B cell (primary cell): ENCODE data around the gene XYLT2. TPM values are rescaled to one million over a fixed set of nuclear protein-coding genes. Genes with fewer than 3 reads are reported as not detected.

ENCODE experiments used
- ATAC-seq: fragments of 200-7000 bp; cut with Tn5 transposase; one replicate; pipeline ENCODE4 v1.10.0; 2021; ENCODE audit warnings: low read depth, mild to moderate bottlenecking, moderate number of reproducible peaks, moderate library complexity
- CTCF ChIA-PET: fragments of 350-600 bp; sonication (Branson Sonifier 250); formaldehyde crosslinking; loops from one replicate; lab custom pipeline; 2021; ENCODE audit warnings: antibody characterized with exemption, inconsistent platforms; lab: Charles Lee
- POLR2A ChIA-PET: fragments of 350-600 bp; sonication (Branson Sonifier 250); formaldehyde crosslinking; loops from one replicate; lab custom pipeline; 2021; ENCODE audit warnings: antibody characterized with exemption; lab: Charles Lee
- DNase-seq: peaks from one replicate; pipeline ENCODE4 v3.0.0; 2013
- H2AFZ ChIP-seq: 2 replicates; pipeline ENCODE4 v1.6.1; 2012; ENCODE audit warnings: mild to moderate bottlenecking, low read depth, low read length; ENCODE audit not compliant: insufficient read depth, poor library complexity, severe bottlenecking
- H3K27ac ChIP-seq, 2 donors: 1 replicate in 1 of 2; 2 replicates in 1 of 2; pipeline ENCODE4 v1.5.1; 2012 to 2013; ENCODE audit warnings: low read length in 2 of 2, mild to moderate bottlenecking in 2 of 2, moderate library complexity in 1 of 2
- H3K27me3 ChIP-seq, 4 experiments: fragments of 200-600 bp in 1 of 4; sonication (generic) in 1 of 4; replicated peaks in 1 of 4; 1 replicate in 2 of 4; 2 replicates in 2 of 4; pipeline versions ENCODE4 v1.6.1 to v1.7.0; 2013 to 2016; ENCODE audit warnings: low read length in 3 of 4, mild to moderate bottlenecking in 2 of 4, mixed read lengths in 1 of 4, moderate library complexity in 1 of 4; ENCODE audit not compliant: insufficient read depth in 4 of 4, control insufficient read depth in 3 of 4; ENCODE audit errors: control extremely low read depth in 1 of 4
- H3K36me3 ChIP-seq, 2 experiments: replicated peaks in 1 of 2; 1 replicate in 1 of 2; 2 replicates in 1 of 2; pipeline versions ENCODE4 v1.6.1 to v1.7.1; 2013; ENCODE audit warnings: low read length in 1 of 2; ENCODE audit not compliant: insufficient read depth in 2 of 2, control insufficient read depth in 1 of 2; ENCODE audit errors: control extremely low read depth in 1 of 2, extremely low read depth in 1 of 2
- H3K4me1 ChIP-seq, 2 donors: fragments of 200-600 bp in 1 of 2; sonication (generic) in 1 of 2; 1 replicate in 1 of 2; 2 replicates in 1 of 2; pipeline versions ENCODE4 v1.5.1 to v1.6.1; 2013 to 2017; ENCODE audit warnings: low read length in 2 of 2; ENCODE audit not compliant: control insufficient read depth in 2 of 2, insufficient read depth in 2 of 2
- H3K4me2 ChIP-seq: replicated peaks from 2 replicates; pipeline ENCODE3; 2012; ENCODE audit warnings: mild to moderate bottlenecking, low read depth, low read length; ENCODE audit not compliant: poor library complexity, severe bottlenecking
- H3K4me3 ChIP-seq, 5 experiments: fragments of 200-600 bp in 1 of 5; sonication (generic) in 1 of 5; 1 replicate in 3 of 5; 2 replicates in 2 of 5; pipeline versions ENCODE4 v1.5.1 to v1.7.0; 2011 to 2016; ENCODE audit warnings: low read length in 4 of 5, mild to moderate bottlenecking in 4 of 5, low read depth in 2 of 5, control low read depth in 1 of 5, moderate library complexity in 1 of 5; ENCODE audit not compliant: insufficient read depth in 1 of 5; ENCODE audit errors: control extremely low read depth in 1 of 5, extremely low read depth in 1 of 5
- H3K79me2 ChIP-seq: fragments of 200-600 bp; sonication (generic); one replicate; pipeline ENCODE4 v1.6.0; 2016; ENCODE audit warnings: low read length; ENCODE audit not compliant: control insufficient read depth, insufficient read depth
- H3K9ac ChIP-seq: fragments of 200-600 bp; sonication (generic); 2 replicates; pipeline ENCODE4 v1.6.1; 2017; ENCODE audit warnings: mild to moderate bottlenecking, low read length, moderate library complexity
- H3K9me3 ChIP-seq, 3 donors: one replicate each; pipeline versions ENCODE4 v1.6.1 to v1.7.1; 2013; ENCODE audit warnings: low read length in 2 of 3; ENCODE audit not compliant: control insufficient read depth in 2 of 3, insufficient read depth in 1 of 3; ENCODE audit errors: control extremely low read depth in 1 of 3
- H4K20me1 ChIP-seq: 2 replicates; pipeline ENCODE4 v1.6.0; 2012; ENCODE audit warnings: mild to moderate bottlenecking, low read length; ENCODE audit not compliant: insufficient read depth, control insufficient read depth, poor library complexity, severe bottlenecking
- H3K27ac Mint-ChIP-seq: one replicate; pipeline ENCODE4 v1.8.0; 2021; ENCODE audit warnings: mixed read lengths
- H3K27me3 Mint-ChIP-seq: one replicate; pipeline ENCODE4 v1.8.0; 2021; ENCODE audit warnings: mixed read lengths
- H3K4me1 Mint-ChIP-seq: one replicate; pipeline ENCODE4 v1.8.0; 2021; ENCODE audit warnings: mixed read lengths
- H3K4me3 Mint-ChIP-seq: one replicate; pipeline ENCODE4 v1.8.0; 2021; ENCODE audit warnings: mixed read lengths
- H3K9me3 Mint-ChIP-seq: one replicate; pipeline ENCODE4 v1.8.0; 2022; ENCODE audit warnings: mixed read lengths; ENCODE audit not compliant: insufficient read depth
- CTCF ChIP-seq: fragments of 200-600 bp; IDR thresholded peaks from one replicate; pipeline ENCODE4 v1.8.0; 2022; ENCODE audit warnings: antibody characterized with exemption, mild to moderate bottlenecking
- EZH2 ChIP-seq: IDR thresholded peaks from 2 replicates; pipeline ENCODE4 v1.6.1; 2012; ENCODE audit warnings: borderline replicate concordance, low read depth, mild to moderate bottlenecking, moderate library complexity, low read length; ENCODE audit not compliant: insufficient read depth, poor library complexity, severe bottlenecking
- WGBS: methylation state at CpG from one replicate; pipeline ENCODE4 v1.1.5; 2013; ENCODE audit warnings: missing lambda C conversion rate; ENCODE audit not compliant: insufficient coverage; 5-methylcytosine and 5-hydroxymethylcytosine counted together
- intact Hi-C: fragments of 100-400 bp; cut with micrococcal nuclease; formaldehyde crosslinking; loops from one replicate; pipeline ENCODE4 v1.10.0; 2022
- polyA plus RNA-seq: library from polyadenylated mRNA; depleted of rRNA; stranded (reverse); fragments of >200 nt; gene quantifications from 2 replicates; pipeline ENCODE4 v1.2.3, GENCODE V29; 2012
- small RNA-seq: library from RNA; depleted of rRNA; stranded (forward); fragments of <200 nt; gene quantifications from one replicate; pipeline ENCODE3, GENCODE V24; 2012; ENCODE audit warnings: low replicate concordance, low read depth; ENCODE audit not compliant: insufficient read length
- total RNA-seq, 2 donors: library from RNA; stranded (reverse); fragments of 120-200 nt in 1 of 2; gene quantifications; 1 replicate in 1 of 2; 2 replicates in 1 of 2; pipeline versions ENCODE4 v1.2.3 to v1.2.4, GENCODE V29; 2013 to 2022

XYLT2 gene
- total and polyA plus RNA-seq, 2 donors (not counting 1 experiment from before 2014, with no cell fraction given), result 21.5 to 29.9 TPM

GRCh38 chr17:50407921-50408320 lies 62.0 kb downstream of the XYLT2 start:
- Mint-ChIP-seq H3K4me3 (no peak overlapping the region), H3K27me3 (peaks cover 15% of the 10 kb centered on the region), H3K4me1 (no peaks in the 10 kb centered on the region), H3K9me3 (no peaks in the 10 kb centered on the region), H3K27ac (no peak overlapping the region)
- no peak overlapping the region for H3K4me2 ChIP-seq
- no peak overlapping the region for H3K9ac ChIP-seq
- H4K20me1 ChIP-seq, result no peaks in the 10 kb centered on the region
- peaks cover 0 to 6% (median 1%) of the 10 kb centered on the region in 4 experiments for H3K27me3 ChIP-seq
- CTCF ChIA-PET, result interaction anchor here (0.7 to 1.4 kb wide), 2 partner anchors 21 to 45 kb away, joined by 3 read pairs; no protein-coding TSS in a partner anchor
- intact Hi-C loops, result no loop called here
- ATAC-seq, result no peak
- H3K4me1 ChIP-seq, result no peaks in the 10 kb centered on the region
- no peak overlapping the region for H3K4me3 ChIP-seq
- no peak overlapping the region for H2AFZ ChIP-seq
- no peaks in the 10 kb centered on the region for H3K79me2 ChIP-seq
- WGBS, result 82% methylated on average over 3 of the region's 4 CpGs
- POLR2A ChIA-PET, result no interaction called here
- no peak overlapping the region for H3K27ac ChIP-seq
- no peaks in the 10 kb centered on the region for H3K9me3 ChIP-seq
- H3K36me3 ChIP-seq, result no peaks in the 10 kb centered on the region
- no peak for DNase-seq
- TF ChIP-seq CTCF (no peak), EZH2 (no peak)

Small RNA genes lying within 50 kb of the gene (small RNA-seq; reads per million reads assigned to genes)
- not detected for gene RF00019

Other genes starting within 250 kb of the XYLT2 start
- gene SAMD14, start 216.0 kb upstream of the XYLT2 start, total RNA-seq, result 0.78 and 0.89 TPM in 2 replicates
- gene SAMD14, start 216.0 kb upstream of the XYLT2 start, polyA plus RNA-seq, result 0.06 and 0.13 TPM in 2 replicates
- gene PPP1R9B, start 195.4 kb upstream of the XYLT2 start, total RNA-seq, result 217 and 220 TPM in 2 replicates
- gene PPP1R9B, start 195.4 kb upstream of the XYLT2 start, polyA plus RNA-seq, result 80.7 and 123 TPM in 2 replicates
- 3.8 and 4.4 TPM in 2 replicates for gene SGCA, start 180.1 kb upstream of the XYLT2 start, total RNA-seq
- gene SGCA, start 180.1 kb upstream of the XYLT2 start, polyA plus RNA-seq, result 4.5 and 6.0 TPM in 2 replicates
- 9.1 and 11.6 TPM in 2 replicates for gene COL1A1, start 144.5 kb upstream of the XYLT2 start, total RNA-seq
- gene COL1A1, start 144.5 kb upstream of the XYLT2 start, polyA plus RNA-seq, result 0.66 and 8.4 TPM in 2 replicates
- not detected in 2 replicates for gene TMEM92, start 71.7 kb upstream of the XYLT2 start, total RNA-seq
- gene TMEM92, start 71.7 kb upstream of the XYLT2 start, polyA plus RNA-seq, result not detected in 2 replicates
- 33.5 and 40.2 TPM in 2 replicates for gene MRPL27, start 27.1 kb downstream of the XYLT2 start, total RNA-seq
- 19.8 and 32.5 TPM in 2 replicates for gene MRPL27, start 27.1 kb downstream of the XYLT2 start, polyA plus RNA-seq
- 2.3 and 3.4 TPM in 2 replicates for gene EME1, start 27.1 kb downstream of the XYLT2 start, total RNA-seq
- 1.6 and 3.0 TPM in 2 replicates for gene EME1, start 27.1 kb downstream of the XYLT2 start, polyA plus RNA-seq
- gene LRRC59, start 51.4 kb downstream of the XYLT2 start, total RNA-seq, result 29.5 and 31.2 TPM in 2 replicates
- 27.7 and 47.4 TPM in 2 replicates for gene LRRC59, start 51.4 kb downstream of the XYLT2 start, polyA plus RNA-seq
- 66.1 and 82.6 TPM in 2 replicates for gene ACSF2, start 80.1 kb downstream of the XYLT2 start, total RNA-seq
- gene ACSF2, start 80.1 kb downstream of the XYLT2 start, polyA plus RNA-seq, result 59.6 and 62.1 TPM in 2 replicates
- gene CHAD, start 122.8 kb downstream of the XYLT2 start, total RNA-seq, result 3.5 and 3.9 TPM in 2 replicates
- gene CHAD, start 122.8 kb downstream of the XYLT2 start, polyA plus RNA-seq, result 1.4 and 4.4 TPM in 2 replicates
- 52.9 and 53.4 TPM in 2 replicates for gene RSAD1, start 132.7 kb downstream of the XYLT2 start, total RNA-seq
- gene RSAD1, start 132.7 kb downstream of the XYLT2 start, polyA plus RNA-seq, result 53.2 and 63.9 TPM in 2 replicates
- gene MYCBPAP, start 162.3 kb downstream of the XYLT2 start, total RNA-seq, result 5.1 and 5.5 TPM in 2 replicates
- 0.45 and 1.9 TPM in 2 replicates for gene MYCBPAP, start 162.3 kb downstream of the XYLT2 start, polyA plus RNA-seq
- gene EPN3, start 186.6 kb downstream of the XYLT2 start, total RNA-seq, result not detected in 2 replicates
- not detected in 2 replicates for gene EPN3, start 186.6 kb downstream of the XYLT2 start, polyA plus RNA-seq
- gene SPATA20, start 201.0 kb downstream of the XYLT2 start, total RNA-seq, result 68.5 and 72.2 TPM in 2 replicates
- gene SPATA20, start 201.0 kb downstream of the XYLT2 start, polyA plus RNA-seq, result 18.9 and 61.7 TPM in 2 replicates
- 0.05 and 0.12 TPM in 2 replicates for gene CACNA1G, start 214.6 kb downstream of the XYLT2 start, total RNA-seq
- not detected in 2 replicates for gene CACNA1G, start 214.6 kb downstream of the XYLT2 start, polyA plus RNA-seq